Fibroblast of villous mesenchyme (primary cell): ENCODE results near the gene HPCA. TPM values are rescaled to one million over a fixed set of nuclear protein-coding genes. Genes with fewer than 3 reads are reported as not detected.

Source experiments
- DNase-seq: peaks from one replicate; pipeline ENCODE4 v3.0.0-alpha.2; 2010; ENCODE audit warnings: low read depth
- H3K4me3 ChIP-seq: 2 replicates; pipeline ENCODE4 v1.5.1; 2011; ENCODE audit warnings: low read depth, mild to moderate bottlenecking, low read length
- CTCF ChIP-seq: IDR thresholded peaks from 2 replicates; pipeline ENCODE4 v1.5.1; 2012; ENCODE audit warnings: low read depth, mild to moderate bottlenecking, low read length; ENCODE audit not compliant: insufficient read depth
- total RNA-seq: library from RNA; depleted of rRNA; stranded (reverse); fragments of >200 nt; gene quantifications from 2 replicates; pipeline ENCODE4 v1.2.3, GENCODE V29; 2012

HPCA gene
- total RNA-seq, 1 donor: not detected

- no peak for DNase-seq
- H3K4me3 ChIP-seq: no peak overlapping the region
- no peak for TF ChIP-seq CTCF
Observed at GRCh38 chr1:32915766-32916706, 29.7 kb downstream of the HPCA start.

- no peak for DNase-seq
- no peak overlapping the region for H3K4me3 ChIP-seq
- no peak for TF ChIP-seq CTCF
Observed at GRCh38 chr1:32917521-32917920, 31.2 kb downstream of the HPCA start.

- DNase-seq: no peak
- no peak overlapping the region for H3K4me3 ChIP-seq
- no peak for TF ChIP-seq CTCF
Observed at GRCh38 chr1:32918179-32918578, 31.9 kb downstream of the HPCA start.

- DNase-seq: peak; percentile 51
Observed at GRCh38 chr1:32919811-32920733, 33.8 kb downstream of the HPCA start.

GRCh38 chr1:32920833-32921232 lies 34.5 kb downstream of the HPCA start:
- no peak for TF ChIP-seq CTCF
- DNase-seq: no peak
- H3K4me3 ChIP-seq: no peak overlapping the region

More at GRCh38 chr1:32919811-32920733, 33.8 kb downstream of the HPCA start:
- no peak for TF ChIP-seq CTCF
- no peak overlapping the region for H3K4me3 ChIP-seq

GRCh38 chr1:32924881-32925344 lies 38.6 kb downstream of the HPCA start:
- H3K4me3 ChIP-seq: no peak overlapping the region
- no peak for TF ChIP-seq CTCF
- DNase-seq: no peak
